ENCODE results near the gene PTPRH.
"Not testable (repeated sequence)": the region's sequence is repeated elsewhere in the genome, so short reads cannot be mapped to it uniquely, and the experiment has no call there.

PTPRH gene

DNA sequence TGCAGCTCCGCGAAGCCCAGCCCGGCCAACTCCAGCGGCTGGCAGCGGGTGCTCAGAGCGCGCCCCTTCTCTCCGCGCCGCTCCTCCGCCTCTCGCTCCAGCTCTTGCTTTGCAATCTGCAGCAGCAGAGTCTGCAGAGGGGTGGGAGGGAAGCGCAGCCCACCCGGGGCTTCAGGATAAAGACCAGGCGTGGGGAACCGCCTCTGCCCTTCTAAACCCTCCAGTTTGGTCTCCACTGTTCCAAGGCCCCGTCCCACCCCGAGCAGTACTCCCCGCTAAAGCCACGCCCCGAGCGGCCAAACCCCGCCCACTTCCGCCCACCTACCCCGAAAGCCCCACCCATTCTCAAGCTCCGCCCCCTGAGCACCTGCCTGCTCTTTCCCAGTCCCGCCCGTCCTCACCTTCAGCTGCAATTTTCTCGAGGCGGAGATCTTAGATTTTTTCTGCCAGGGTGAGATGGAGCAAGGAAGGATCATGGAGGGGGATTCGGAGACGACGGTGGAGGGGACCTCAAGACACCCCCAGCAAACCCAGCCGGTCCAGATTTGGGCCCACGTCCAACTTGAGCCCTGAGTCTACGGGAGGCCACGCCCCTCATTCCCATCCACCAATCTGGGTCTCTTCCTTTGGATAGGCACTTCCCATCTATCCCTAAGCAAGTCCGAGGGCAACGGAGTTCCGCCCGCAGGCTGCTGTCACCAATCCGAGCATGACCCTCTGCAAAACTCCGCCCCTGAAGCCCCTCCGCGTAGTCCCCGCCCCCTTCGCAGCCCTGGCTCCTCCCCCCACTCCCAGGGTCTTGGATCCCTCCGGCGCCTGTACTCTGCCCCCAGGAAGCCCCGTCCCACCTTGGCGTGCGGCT is 52.9 kb downstream of the PTPRH start:
- peak in 1 of 2 donors; percentile 64 for DNase-seq

DNA sequence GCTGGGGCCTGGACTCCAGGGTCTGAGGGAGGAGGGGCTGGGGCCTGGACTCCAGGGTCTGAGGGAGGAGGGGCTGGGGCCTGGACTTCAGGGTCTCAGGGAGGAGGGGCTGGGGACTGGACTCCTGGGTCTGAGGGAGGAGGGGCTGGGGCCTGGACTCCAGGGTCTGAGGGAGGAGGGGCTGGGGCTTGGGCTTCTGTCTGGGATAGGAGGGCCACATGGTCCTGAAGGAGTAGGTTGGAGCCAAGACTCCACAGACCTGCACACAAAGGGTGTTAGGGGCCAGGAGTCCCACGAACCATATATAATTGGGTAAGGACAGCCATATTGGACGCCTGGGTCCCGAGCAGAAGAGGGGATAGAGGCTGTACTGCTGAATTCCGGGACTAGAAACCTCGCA is 53.5 kb downstream of the PTPRH start:
- not testable (repeated sequence) for DNase-seq

DNA sequence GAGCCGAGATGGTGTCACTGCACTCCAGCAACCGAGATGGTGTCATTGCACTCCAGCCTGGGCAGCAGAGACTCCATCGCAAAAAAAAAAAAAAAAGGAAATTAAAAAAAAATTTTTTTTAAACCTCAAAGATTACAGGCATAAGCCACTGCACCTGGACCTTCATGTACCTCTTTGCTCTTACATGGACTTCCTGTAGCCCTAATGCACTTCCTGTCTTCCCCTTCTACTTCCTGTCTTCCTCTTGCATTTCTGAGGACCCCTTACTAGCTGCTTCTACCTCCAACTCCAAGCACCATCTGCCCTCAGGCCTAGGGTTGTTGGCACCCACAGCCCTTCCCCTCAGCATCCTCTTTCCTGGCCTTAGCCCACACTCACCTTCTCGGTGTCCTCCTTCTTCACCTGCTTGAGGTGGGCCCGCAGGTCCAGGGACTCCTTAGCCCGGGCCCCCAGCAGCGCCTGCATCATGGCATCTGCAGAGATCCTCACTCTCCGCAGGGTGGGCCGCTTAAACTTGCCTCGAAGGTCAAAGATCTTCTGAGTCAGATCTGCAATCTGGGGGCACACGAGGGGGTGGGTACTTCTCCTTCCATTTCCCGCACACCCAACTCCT is 55.5 kb downstream of the PTPRH start:
- DNase-seq: no peak

DNA sequence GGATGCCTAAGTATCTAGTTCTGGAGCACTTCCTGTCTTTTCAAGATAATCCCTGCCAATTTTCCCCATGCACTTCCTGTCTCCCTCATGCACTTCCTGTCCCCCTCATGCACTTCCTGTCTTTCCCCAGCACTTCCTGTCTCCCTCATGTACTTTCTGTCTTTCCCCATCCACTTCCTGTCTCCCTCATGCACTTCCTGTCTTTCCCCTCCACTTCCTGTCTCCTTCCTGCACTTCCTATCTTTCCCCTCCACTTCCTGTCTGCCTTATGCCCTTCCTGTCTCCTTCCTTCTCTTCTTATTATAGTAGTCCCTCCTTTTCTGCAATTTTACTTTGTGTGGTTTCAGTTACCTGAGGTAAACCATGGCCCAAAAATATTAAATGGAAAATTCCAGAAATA is 57.3 kb downstream of the PTPRH start:
- DNase-seq: no peak

DNA sequence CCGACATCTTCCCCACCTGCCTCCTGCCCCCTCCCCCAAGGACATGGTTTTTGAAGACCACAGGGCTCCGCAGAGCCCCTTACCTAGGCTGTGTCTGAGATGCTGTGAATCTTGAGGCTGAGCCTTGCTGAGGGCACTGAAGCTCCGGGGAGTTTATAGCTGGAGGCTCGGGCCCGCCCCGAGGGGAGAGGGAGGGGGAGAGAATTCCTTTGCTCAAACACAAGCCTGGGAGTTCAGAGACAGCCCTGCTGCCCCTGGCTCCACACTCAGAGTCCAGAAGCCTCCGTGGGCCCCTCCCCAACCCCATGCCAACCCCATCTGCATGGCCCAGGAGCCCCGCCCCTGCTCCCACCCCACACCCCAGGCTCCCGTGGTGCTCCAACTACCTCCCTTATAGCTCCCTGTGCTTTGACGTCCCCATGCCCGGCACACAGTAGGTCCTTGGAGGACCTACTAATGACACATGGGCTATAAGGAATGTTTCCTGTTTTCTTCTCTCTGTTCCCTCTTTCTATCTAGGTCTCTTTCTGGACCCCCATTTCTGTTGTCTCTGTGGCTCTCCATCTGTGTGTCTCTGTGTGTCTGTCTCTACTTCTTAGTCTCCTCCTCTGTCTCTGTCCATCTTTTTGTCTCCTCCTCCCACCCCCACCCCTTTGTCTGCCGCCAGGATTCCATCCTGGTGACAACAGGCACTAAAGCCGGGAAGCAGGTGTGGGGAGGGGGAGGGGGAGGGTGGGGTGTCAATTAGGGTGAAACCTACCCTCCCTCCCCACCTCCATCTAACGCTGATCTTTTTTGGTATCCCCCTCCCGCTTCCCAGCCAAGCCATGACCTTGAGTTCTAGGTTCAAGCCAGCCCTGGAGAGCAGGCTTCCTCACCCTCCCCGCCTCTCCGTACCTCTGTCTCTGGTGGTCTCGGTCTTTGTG is 60.0 kb downstream of the PTPRH start, which contains the start of gene TNNT1:
Gene TNNT1, minus strand, starts transcription at position 129 of the 926 bp plus-strand sequence. CDS start 2,049 bp downstream, outside the sequence.
- DNase-seq: no peak

DNA sequence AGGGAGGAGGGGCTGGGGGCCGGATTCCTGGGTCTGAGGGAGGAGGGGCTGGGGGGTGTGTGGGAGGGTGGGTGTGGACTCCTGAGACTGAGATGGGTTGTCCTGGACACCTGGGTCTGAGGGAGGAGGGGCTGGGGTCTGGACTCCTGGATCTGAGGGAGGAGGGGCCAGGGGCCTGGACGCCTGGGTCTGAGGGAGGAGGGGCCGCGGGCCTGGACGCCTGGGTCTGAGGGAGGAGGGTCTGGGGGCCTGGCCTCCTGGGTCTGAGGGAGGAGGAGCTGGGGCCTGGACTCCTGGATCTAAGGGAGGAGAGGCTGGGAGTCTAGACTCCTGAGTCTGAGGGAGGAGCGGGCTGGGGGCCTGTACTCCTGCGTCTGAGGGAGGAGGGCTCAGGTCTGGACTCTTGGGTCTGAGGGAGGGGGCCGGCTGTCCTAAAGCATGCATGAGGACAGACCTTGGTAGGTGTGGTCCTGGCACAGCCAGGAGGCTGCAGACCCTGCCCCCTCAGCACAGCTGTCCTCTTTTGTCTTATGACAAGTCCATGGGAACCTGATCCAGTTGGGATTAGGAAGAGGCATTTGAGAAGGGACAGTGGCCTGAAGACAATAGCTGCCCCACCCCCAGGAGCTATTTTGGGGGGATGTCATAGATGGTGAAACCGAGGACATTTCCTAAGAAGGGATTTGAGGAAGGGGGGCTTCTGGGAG is 61.6 kb downstream of the PTPRH start:
- DNase-seq: no peak

DNA sequence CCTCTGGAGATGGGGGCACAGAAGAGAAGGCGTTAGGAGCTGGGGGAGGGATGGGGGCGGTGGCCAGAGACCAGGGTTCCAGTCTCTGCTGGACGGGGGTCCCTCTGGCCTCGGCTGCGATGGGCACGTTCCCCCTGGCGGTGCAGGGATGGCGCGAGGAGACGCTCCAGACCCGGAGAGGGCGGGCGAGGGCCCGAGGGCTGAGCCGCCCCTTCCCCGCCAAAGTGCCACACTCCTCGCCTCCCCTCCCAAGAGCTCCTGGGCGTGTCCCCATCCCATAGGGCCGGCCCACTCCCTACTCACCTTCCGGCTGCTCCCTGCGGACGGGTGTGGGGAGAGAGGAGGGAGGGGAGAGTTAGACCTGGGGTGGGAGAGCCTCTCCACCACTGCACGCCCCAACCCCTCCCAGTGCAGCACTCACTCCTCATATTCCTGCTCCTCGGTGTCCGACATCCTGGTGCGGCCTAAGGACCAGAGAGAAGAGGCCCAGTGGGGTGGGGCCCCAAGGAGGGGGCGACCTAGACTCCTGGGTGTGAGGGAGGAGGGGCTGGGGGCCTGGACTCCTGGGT is 62.5 kb downstream of the PTPRH start:
- no peak for DNase-seq

DNA sequence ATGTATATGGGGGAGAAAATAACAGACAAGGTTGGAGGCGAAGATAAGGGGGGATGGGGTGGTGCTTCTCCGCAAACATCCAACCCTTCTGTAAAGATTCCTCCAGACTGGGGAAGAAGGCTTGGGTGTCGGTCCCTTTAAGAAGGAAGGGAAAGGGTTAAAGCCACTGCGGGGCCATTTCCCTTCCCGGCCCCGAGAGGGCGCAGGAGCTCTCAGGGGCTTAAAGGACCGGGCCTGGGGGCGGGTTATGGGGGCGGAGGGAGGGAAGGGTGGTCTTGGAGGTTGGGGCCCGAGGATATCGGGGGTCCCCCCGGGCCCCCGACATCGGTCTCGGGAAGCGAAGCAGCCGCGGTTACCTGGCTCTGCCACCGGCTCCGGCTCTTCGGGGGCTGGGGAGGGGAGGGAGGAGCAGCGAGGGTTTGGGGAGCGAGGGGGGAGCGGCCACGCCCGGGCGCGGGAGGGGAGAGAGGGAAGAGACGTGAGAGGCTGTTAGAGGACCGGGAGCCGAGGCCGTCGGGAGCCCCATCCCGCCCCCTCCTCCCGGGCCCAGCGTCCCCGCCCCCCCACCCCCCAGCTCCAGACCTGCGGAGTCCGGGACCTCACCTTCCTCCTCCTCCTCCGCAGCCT is 63.1 kb downstream of the PTPRH start:
- DNase-seq: no peak

DNA sequence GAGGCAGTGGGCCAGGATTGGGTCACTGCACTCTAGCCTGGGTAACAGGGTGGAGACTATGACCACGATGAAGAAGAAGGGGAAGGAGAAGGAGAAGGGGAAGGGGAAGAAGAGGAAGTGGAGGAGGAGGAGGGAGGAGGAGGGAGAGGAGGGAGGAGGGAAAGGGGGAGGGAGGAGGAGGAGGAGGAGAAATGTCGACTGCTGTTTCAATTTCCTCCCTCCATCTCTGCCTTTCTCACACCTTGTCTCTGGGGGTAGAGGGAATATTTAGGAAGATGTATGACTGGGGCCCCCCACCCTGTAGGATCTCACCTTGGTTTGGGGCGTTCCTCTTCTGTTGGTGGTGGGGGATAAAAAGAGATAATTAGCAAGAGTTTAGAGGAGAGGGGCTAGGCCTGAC is 64.1 kb downstream of the PTPRH start:
- DNase-seq: no peak

DNA sequence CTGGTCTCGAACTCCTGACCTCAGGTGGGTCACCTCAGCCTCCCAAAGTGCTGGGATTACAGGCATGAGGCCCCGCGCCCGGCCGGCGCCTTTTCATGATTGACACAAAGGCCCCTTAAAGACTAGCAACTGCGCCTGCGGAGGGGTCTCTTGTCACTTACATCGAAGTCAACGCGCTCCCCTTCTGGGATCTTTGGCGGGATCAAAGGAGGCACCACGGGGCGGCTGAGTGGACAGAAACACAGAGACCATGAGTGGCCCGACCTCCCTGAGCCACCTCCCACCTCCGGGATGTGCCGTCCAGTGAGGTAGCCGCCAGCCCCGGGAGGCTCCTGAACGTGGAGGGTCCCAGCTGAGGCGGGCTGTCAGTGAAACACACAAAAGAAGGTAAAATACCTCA is 67.6 kb downstream of the PTPRH start:
- DNase-seq: no peak

DNA sequence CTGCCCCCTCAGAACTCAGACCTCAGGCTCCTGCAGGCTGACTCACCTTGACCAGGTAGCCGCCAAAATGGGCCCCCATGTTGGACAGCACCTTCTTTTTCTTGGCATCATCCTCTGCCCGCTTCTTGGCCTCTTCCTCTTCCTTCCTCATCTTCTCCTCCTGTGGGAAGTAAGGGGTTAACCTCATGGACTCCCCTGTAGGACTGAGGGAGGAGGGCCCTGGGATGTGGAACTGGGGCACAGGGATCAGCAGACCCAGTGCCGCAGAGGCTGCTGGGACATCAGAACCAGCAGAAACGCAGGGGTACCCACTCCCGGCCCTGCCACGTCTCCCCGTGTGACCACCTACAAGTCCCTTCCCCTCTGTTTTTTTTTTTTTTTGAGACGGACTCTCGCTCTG is 71.4 kb downstream of the PTPRH start:
- DNase-seq: no peak

DNA sequence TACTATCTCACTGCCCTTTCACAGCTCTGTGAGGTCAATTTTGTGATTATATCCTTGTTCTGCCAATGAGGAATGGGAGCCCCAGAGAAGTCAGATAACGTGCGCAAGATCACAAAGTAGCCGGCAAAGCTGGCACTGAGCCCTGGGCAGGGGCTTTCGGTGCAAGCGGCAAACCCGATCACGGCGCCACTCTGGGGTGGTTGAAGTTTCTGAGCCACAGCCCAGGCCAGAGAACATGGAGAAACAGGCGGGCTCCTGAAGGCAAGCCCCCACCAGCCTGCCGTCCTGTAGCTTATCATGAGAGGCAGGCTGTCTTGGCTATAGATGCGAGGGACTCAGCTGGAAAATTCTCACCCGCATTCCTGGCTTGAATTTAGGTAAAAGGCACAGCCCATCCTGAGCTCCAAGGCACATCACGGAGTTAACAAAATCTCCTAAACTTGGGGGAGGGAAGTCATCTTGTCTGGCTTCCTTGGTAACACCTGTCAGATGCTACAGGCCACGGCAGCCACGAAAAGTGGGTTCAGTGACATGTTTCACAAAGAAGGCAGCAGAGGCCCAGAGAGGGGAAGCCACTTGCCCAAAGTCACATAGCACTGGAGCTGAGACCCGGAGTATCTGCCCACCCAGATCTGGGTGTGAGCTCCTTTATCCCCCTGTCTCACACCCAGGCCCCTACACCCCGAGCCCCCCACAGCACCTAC is 72.8 kb downstream of the PTPRH start:
- no peak for DNase-seq

DNA sequence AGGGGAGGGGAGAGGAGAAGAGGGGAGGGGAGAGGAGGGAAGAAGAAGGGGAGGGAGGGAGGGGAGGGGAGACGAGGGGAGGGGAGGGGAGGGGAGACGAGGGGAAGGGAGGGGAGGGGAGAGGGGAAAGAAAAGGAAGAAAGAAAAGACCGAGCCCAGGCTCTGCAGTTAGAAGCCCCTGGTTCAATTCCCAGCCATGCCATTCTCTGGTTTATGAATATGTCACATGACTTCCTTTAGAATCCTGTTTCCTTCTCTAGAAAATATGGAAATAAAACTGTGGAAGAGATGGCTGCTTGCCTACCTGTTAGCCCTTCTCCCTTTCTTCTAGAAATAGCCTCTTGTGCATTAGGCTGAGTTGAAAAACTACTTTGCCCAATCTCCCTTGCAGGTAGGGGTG is 74.6 kb downstream of the PTPRH start:
- no peak for DNase-seq

DNA sequence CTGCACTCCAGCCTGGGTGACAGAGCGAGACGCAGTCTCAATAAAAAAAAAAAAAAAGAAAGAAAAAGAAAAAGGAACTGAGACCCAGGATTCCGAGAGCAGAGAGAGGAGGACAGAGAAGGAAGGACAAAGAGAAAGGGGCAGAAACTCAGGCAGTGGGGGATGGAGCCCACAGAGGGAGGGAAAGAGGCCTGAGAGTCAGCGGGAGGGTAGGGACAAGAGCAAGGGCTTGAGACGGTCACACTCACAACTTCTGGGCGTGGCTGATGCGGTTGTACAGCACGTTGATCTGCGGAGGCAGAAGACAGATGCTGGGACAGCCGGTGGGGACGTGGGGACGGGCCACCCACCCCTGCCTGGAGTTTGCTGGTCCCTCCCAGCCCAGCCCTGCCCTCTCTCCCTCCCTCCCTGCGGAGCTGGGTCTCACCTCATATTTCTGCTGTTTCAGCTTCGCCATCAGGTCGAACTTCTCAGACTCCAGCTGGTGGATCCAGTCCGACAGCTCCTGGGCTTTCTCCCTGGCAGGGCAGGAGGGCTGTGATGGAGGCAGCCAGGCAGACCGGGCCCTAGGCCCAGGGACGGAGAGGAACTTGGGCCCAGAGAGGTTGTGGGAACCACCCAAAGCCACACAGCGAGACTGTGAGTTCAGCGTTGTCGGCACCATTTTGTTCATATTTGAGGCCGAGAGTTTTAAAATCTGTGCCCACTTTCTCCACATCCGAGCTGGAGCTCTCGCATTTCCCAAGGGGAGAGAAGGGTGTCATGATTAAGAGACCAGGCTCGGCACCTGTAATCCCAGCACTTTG is 75.5 kb downstream of the PTPRH start:
- DNase-seq: no peak

DNA sequence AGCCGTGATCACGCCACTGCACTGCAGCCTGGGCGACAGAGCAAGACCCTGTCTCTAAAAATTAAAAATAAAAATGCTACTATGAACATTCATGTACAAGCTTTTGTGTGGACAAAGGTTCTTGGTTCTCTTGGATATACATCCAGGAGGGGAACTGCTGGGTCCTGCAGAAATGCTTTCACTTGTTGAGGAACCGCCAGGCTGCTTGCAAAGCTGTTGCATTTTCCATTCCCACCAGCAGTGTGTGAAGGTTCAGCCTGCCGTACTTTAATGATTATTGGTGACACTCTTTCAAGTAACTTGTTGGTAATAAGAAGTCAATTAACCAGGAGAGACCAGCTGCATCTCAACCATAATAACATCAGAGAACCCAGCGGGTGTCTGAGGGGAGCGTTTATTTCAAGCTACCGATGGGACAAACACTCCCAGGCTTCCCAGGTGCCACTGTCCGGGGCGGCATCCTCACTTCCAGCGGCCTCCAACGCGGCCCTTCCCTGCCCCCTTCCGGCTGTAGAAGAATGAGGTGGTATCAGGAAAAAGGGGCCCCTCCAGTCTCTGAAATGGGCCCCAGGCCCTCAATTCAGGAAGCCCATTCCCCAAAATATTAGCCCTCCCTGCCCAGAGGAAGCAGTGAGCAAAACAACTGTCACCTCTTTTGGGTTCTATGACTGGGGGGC is 76.7 kb downstream of the PTPRH start:
- no peak for DNase-seq

DNA sequence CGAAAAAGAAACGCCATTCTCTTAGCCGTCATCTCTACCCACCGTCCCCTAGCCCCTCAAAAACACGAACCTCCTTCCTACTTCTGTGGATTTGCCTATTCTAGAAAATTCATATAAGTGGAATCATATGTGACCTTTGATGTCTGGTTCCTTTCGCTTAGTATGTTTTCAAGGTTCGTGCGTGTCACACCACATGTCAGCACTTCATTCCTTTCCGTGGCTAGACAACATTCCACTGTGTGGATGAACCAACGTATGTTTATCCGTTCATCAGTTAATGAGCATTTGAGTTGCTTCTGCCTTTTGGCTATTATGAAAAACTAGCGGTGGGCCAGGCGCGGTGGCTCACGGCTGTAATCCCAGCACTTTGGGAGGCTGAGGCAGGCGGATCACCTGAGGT is 77.9 kb downstream of the PTPRH start:
- no peak for DNase-seq

Data from stimulated activated CD4-positive, alpha-beta T cell treated with anti-CD3 and anti-CD28 coated beads, Interleukin-2, amount 100 ng/mL, for 24 hours (primary cell).